HEK293T (cell line): ENCODE data around the gene FCGBP.
"Not testable (repeated sequence)": the region's sequence is repeated elsewhere in the genome, so short reads cannot be mapped to it uniquely, and the experiment has no call there.

Source experiments
- BHLHE40 ChIP-seq: fragments of 450-650 bp; IDR thresholded peaks from 2 replicates; pipeline ENCODE4 v1.6.1; 2016; ENCODE audit warnings: mild to moderate bottlenecking, moderate library complexity, borderline replicate concordance
- FOXM1 ChIP-seq: fragments of 450-650 bp; IDR thresholded peaks from 2 replicates; pipeline ENCODE4 v1.6.1; 2017; ENCODE audit warnings: mild to moderate bottlenecking, borderline replicate concordance
- HDGF ChIP-seq: fragments of 450-650 bp; IDR thresholded peaks from 2 replicates; pipeline ENCODE4 v1.6.1; 2017; ENCODE audit warnings: antibody characterized with exemption, borderline replicate concordance
- SP1 ChIP-seq: fragments of 450-650 bp; IDR thresholded peaks from 2 replicates; pipeline ENCODE4 v1.6.1; 2017
- SUZ12 ChIP-seq: fragments of 450-650 bp; IDR thresholded peaks from 2 replicates; pipeline ENCODE4 v1.6.1; 2016; ENCODE audit warnings: mild to moderate bottlenecking

- not testable (repeated sequence) for TF ChIP-seq SP1, HDGF, SUZ12, BHLHE40, FOXM1
Measured at GRCh38 chr19:39891660-39892505, 42.6 kb downstream of the FCGBP start.
